Loucy (cell line): ENCODE data around the gene RAPSN.

ENCODE experiments used
- EZH2phosphoT487 ChIP-seq: fragments of 200-600 bp; IDR thresholded peaks from 2 replicates; pipeline ENCODE4 v1.6.1; 2018; ENCODE audit warnings: antibody characterized with exemption, mild to moderate bottlenecking, moderate library complexity, borderline replicate concordance
- TF ChIP-seq, protein P1 (sequence below): fragments of 200-600 bp; sonication (generic); conservative IDR thresholded peaks from 2 replicates; pipeline ENCODE4 v1.5.1; 2014; ENCODE audit warnings: mild to moderate bottlenecking, antibody characterized with exemption, low read length

GRCh38 chr11:47460571-47461235 lies 11.8 kb upstream of the RAPSN start:
- TF ChIP-seq, protein P1, sequence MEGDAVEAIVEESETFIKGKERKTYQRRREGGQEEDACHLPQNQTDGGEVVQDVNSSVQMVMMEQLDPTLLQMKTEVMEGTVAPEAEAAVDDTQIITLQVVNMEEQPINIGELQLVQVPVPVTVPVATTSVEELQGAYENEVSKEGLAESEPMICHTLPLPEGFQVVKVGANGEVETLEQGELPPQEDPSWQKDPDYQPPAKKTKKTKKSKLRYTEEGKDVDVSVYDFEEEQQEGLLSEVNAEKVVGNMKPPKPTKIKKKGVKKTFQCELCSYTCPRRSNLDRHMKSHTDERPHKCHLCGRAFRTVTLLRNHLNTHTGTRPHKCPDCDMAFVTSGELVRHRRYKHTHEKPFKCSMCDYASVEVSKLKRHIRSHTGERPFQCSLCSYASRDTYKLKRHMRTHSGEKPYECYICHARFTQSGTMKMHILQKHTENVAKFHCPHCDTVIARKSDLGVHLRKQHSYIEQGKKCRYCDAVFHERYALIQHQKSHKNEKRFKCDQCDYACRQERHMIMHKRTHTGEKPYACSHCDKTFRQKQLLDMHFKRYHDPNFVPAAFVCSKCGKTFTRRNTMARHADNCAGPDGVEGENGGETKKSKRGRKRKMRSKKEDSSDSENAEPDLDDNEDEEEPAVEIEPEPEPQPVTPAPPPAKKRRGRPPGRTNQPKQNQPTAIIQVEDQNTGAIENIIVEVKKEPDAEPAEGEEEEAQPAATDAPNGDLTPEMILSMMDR: no peak
- no peak for TF ChIP-seq EZH2phosphoT487
